HG03159 (cell line): Measurements from ENCODE around the gene BANP.
"Not testable (repeated sequence)": the region's sequence is repeated elsewhere in the genome, so short reads cannot be mapped to it uniquely, and the experiment has no call there.

Experiments used
- ATAC-seq: cut with Tn5 transposase; IDR thresholded peaks from one replicate; pipeline ENCODE4 v1.9.1; 2021; ENCODE audit warnings: mild to moderate bottlenecking, moderate library complexity; ENCODE audit not compliant: unreplicated experiment

The BANP gene

GRCh38 chr16:87990254-87990653 is 39.0 kb downstream of the BANP start:
- not testable (repeated sequence) for ATAC-seq

DNA sequence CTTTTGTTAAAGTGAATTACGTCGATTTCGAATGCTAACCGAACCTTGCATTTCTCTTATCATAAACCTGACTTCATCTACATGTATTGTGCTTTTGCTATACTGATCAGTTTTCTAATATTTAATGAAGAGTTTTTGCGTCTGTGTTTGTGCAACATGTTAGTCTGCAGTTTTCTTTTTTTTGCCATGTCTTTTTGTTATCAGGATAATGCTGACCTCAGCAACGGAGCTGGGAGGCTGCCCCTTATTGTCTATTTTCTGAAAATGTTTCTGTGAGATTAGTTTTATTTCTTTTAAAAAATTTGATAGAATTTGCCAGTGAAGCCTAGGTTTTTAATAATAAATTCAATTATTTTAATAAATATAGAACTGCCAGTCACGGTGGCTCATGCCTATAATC is 40.9 kb downstream of the BANP start:
- ATAC-seq: not testable (repeated sequence)

- no peak for ATAC-seq
Observed at GRCh38 chr16:87993901-87994300, 42.7 kb downstream of the BANP start.

DNA sequence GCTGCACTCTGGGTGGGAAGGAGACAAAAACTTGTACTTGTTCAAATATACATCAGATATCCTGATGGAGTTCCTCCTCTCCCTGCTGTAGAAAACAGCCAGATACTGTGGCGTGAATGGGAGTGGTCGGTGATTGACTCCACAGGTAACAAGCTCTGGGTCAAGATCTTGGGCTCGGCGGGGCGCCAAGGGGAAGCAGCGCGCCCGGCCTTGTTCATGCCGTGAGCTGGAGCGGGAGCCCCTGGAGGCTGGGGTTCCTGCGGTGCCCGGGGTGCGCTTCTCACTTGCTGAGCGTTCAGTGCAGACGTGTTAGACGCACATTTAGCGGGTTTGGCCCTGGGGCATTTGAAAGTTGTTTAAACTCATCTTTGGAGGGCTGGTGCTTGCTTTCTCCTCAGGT is 44.4 kb downstream of the BANP start:
- ATAC-seq: no peak

- no peak for ATAC-seq
Observed at GRCh38 chr16:87996962-87997880, 46.0 kb downstream of the BANP start.

- ATAC-seq: not testable (repeated sequence)
Observed at GRCh38 chr16:87998184-87998793, 47.1 kb downstream of the BANP start.

DNA sequence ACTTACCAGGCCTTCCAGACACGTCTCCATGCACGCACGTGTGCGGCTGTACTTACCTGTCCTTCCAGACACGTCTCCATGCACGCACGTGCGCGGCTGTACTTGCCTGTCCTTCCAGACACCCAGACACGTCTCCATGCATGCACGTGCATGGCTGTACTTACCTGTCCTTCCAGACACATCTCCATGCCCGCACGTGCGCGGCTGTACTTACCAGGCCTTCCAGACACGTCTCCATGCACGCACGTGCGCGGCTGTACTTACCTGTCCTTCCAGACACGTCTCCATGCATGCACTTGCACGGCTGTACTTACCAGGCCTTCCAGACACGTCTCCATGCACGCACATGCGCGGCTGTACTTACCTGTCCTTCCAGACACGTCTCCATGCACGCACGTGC is 47.8 kb downstream of the BANP start:
- not testable (repeated sequence) for ATAC-seq

- ATAC-seq: no peak
Observed at GRCh38 chr16:88002211-88002610, 51.0 kb downstream of the BANP start.

GRCh38 chr16:88002749-88003148 is 51.5 kb downstream of the BANP start:
- no peak for ATAC-seq

- ATAC-seq: no peak
Observed at GRCh38 chr16:88003316-88003715, 52.1 kb downstream of the BANP start.

DNA sequence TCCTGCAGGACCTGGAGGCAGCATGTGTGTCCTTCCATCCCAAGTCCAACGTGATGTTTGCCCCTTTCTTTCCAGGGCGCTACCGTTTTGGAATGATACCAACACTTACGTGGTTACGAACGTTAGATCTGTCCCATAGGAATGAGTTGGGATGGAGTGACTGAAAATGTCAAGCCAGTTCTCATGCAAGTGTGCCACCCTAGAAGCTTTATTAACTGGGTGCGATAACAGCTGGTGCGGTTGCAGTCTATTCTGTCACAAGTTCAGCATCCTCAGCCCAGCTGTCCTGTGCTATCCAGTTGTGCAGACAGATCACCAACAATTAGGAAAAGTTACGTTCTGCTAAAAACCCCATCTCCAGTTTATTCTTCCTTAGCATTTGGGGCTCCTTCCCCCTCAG is 52.5 kb downstream of the BANP start:
- no peak for ATAC-seq

GRCh38 chr16:88004391-88004790 is 53.2 kb downstream of the BANP start:
- no peak for ATAC-seq

- no peak for ATAC-seq
Observed at GRCh38 chr16:88005181-88005581, 53.9 kb downstream of the BANP start.

DNA sequence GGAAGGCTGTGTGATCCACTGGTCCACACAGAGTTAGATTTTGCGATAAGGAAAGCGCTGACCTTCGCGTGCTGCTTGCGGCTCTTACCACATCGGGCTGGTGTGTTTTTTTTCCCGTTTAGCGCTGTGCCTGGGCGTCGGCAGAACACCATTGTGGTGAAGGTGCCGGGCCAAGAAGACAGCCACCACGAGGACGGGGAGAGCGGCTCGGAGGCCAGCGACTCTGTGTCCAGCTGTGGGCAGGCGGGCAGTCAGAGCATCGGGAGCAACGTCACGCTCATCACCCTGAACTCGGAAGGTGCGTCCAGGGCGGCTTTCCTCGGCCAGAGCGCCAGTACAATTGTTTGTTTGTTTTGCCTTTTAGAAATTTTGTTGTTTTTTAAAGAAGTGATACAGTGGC is 54.7 kb downstream of the BANP start:
- no peak for ATAC-seq

- ATAC-seq: no peak
Observed at GRCh38 chr16:88007321-88007731, 56.1 kb downstream of the BANP start.

DNA sequence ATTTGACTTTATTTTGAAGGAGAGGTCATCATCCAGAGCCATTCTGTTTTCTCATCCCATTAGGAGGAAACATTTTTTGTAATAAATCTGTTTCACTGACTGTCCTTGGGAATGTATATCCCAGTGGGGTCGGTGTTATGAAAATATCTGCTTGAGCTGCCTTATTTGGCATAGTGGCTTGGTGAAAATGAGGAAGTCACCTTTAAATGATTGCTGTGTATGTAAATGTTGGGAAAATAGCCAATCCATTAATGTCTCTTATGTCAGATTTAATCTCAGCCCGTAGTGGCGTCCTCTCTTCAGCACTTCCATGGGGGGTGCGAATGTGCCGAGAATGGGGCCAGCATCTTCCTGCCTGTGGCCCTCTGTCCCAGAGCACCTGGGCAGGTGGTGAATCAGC is 57.6 kb downstream of the BANP start:
- ATAC-seq: no peak

DNA sequence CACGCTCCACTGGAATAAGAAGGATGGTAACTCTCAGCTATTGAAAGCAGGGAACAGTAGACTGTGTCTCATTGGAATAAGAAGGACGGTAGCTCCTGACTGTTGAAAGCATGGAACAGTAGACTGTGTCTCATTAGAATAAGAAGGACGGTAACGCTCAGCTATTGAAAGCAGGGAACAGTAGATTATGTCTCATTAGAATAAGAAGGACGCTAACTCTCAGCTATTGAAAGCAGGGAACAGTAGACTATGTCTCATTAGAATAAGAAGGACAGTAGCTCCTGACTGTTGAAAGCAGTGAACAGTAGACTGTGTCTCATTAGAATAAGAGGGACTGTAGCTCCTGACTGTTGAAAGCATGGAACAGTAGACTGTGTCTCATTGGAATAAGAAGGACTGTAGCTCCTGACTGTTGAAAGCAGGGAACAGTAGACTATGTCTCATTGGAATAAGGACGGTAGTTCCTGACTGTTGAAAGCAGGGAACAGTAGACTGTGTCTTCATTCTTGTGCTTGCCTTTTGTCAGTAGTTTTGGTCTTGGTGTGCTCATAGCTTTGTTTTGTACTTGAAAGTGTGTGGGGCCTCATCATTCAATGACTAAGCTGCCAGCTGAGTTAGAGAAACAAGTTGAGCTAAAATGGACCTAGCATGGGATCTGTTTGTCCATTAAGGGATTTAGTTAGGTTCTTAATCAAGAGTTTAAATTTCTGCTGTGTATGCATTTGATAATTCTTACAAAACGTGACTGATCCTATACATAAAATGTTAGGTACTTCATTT is 58.5 kb downstream of the BANP start:
- ATAC-seq: no peak

GRCh38 chr16:88010343-88010967 is 59.2 kb downstream of the BANP start:
- no peak for ATAC-seq

DNA sequence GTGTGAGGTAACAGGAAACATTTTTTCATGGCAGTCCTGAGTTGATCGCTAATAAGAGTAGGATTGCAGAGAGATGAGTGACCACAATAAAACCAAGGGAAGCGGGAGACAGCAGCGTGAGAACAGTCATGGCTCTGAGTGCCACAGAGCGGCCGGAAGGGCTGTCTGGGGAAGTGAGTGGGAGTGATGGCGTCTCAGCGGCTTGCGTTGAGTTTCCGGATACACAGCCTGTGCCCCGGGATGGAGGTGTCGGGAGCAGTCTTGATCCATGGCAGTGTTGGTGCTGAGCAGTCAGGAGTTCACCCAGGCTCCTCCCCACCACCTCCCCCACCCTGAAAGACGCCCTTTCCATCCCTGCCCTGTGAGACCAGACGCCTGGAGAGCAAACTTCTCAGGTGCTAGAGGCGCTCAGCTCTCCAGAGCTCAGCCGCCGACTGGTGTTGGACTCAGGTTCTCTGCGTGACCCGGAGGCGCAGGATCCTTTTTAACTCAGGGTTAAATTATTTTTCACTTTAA is 59.8 kb downstream of the BANP start:
- no peak for ATAC-seq

DNA sequence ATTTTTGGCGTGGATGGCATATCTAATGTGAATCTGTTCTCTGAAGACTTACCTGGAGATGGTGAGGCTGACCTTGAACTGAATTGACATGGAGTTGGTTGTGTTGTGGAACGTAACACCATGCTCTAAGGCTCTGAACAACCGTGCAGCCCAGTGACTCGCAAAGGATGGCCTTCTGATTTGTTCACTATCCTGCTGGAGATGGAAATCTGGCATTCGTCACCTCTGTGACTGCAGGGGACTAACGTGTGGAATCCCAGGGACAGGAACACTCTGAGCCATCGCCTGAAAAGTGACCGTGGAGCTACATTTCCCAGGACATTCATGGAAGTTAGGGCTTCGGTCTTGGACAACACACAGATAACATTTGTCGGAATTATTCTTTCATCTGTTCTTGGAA is 61.1 kb downstream of the BANP start:
- ATAC-seq: no peak

DNA sequence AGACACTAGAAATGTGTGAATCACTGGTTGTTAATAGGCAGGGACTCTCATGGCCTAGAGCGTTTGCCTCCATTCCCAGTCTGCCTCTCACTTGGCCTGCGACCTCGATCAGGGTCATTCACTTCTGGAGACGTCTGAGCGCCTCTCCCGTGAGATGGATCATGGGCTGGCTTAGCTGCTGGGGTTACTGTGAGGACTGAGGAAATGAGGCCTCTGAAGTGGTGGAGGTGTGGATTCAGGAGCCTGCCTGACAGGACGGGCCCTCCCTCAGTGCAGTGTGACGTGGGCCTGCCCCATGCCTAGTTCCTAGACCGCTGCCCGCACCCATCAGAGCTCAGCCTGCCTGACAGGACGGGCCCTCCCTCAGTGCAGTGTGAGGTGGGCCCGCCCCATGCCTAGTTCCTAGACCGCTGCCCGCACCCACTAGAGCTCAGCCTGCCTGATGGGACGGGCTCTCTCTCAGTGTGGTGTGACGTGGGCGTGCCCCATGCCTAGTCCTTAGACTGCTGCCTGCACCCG is 61.9 kb downstream of the BANP start:
- no peak for ATAC-seq
